A549 (cell line): ENCODE data around the gene CAPS2. TPM values are rescaled to one million over a fixed set of nuclear protein-coding genes. Genes with fewer than 3 reads are reported as not detected.

Experiments used
- ATAC-seq, 2 experiments: fragments of 200-7000 bp in 1 of 2; fragments of >200 bp in 1 of 2; cut with Nextera tagmentation in 1 of 2; cut with Tn5 transposase in 1 of 2; 3 replicates each; pipeline versions ENCODE4 v1.8.0 to v1.9.1; 2018 to 2020; ENCODE audit warnings: mild to moderate bottlenecking in 1 of 2, moderate library complexity in 1 of 2
- CTCF ChIA-PET: fragments of 300-600 bp; sonication (Branson Sonifier 250); formaldehyde crosslinking; extraction: SDS; loops from one replicate; lab custom pipeline; 2021; ENCODE audit warnings: antibody characterized with exemption, inconsistent platforms; lab: Yijun Ruan, JAX
- POLR2A ChIA-PET: fragments of 350-600 bp; formaldehyde crosslinking; extraction: SDS; loops from one replicate; lab custom pipeline; 2021; ENCODE audit warnings: antibody characterized with exemption, inconsistent platforms; lab: Yijun Ruan, JAX
- DNase-seq, 2 experiments: peaks; one replicate each; pipeline versions ENCODE4 v3.0.0 to v3.0.0-alpha.2; 2011 to 2016; ENCODE audit warnings: low read depth in 1 of 2, low spot score in 1 of 2
- FAIRE-seq: peaks from 2 replicates; lab custom pipeline; 2011; peaks lifted over from hg19 to GRCh38; lab: Jason Lieb, UNC
- H3K27ac ChIP-seq, 2 experiments: fragments of >200 bp; sonication (Bioruptor Twin); formaldehyde crosslinking; 3 replicates each; pipeline ENCODE4 v1.5.1; 2016 to 2017
- H3K4me1 ChIP-seq: fragments of >200 bp; sonication (Bioruptor Twin); formaldehyde crosslinking; 3 replicates; pipeline ENCODE4 v1.6.1; 2016
- H3K4me2 ChIP-seq: fragments of >200 bp; sonication (Bioruptor Twin); formaldehyde crosslinking; 3 replicates; pipeline ENCODE4 v1.6.1; 2016
- H3K4me3 ChIP-seq: fragments of >200 bp; sonication (Bioruptor Twin); formaldehyde crosslinking; 3 replicates; pipeline ENCODE4 v1.5.1; 2016
- H3K9me3 ChIP-seq: fragments of >200 bp; sonication (Bioruptor Twin); formaldehyde crosslinking; 3 replicates; pipeline ENCODE4 v1.6.1; 2016
- CBX2 ChIP-seq: fragments of 200-600 bp; sonication (generic); IDR thresholded peaks from 2 replicates; pipeline ENCODE4 v1.6.1; 2016; ENCODE audit warnings: low read depth, mild to moderate bottlenecking, borderline replicate concordance
- CEBPB ChIP-seq, 2 experiments: fragments of >200 bp in 1 of 2; sonication (Bioruptor Twin) in 1 of 2; formaldehyde crosslinking in 1 of 2; IDR thresholded peaks; 2 replicates each; pipeline ENCODE4 v1.6.1; 2012 to 2016
- EP300 ChIP-seq, 2 experiments: fragments of >200 bp; sonication (Bioruptor Twin); formaldehyde crosslinking; IDR thresholded peaks; 2 replicates in 1 of 2; 3 replicates in 1 of 2; pipeline ENCODE4 v1.6.1; 2016 to 2017
- ESRRA ChIP-seq: fragments of 150-350 bp; IDR thresholded peaks from 2 replicates; pipeline ENCODE4 v1.6.1; 2014; ENCODE audit warnings: mild to moderate bottlenecking, low read length, borderline replicate concordance
- FOXS1 ChIP-seq: fragments of 250-450 bp; sonication (Bioruptor Pico); IDR thresholded peaks from 2 replicates; pipeline ENCODE4 v1.5.0; 2020; ENCODE audit warnings: mild to moderate bottlenecking, moderate library complexity
- HDAC2 ChIP-seq: fragments of 200-600 bp; sonication (generic); IDR thresholded peaks from 2 replicates; pipeline ENCODE4 v1.6.1; 2016
- HEYL ChIP-seq: fragments of 250-450 bp; sonication (Bioruptor Pico); IDR thresholded peaks from 2 replicates; pipeline ENCODE4 v1.8.0; 2021; ENCODE audit warnings: mild to moderate bottlenecking, moderate library complexity
- HOXA7 ChIP-seq: fragments of 250-450 bp; sonication (Bioruptor Pico); IDR thresholded peaks from 2 replicates; pipeline ENCODE4 v1.5.0; 2020; ENCODE audit warnings: mild to moderate bottlenecking, moderate library complexity
- HOXB5 ChIP-seq: fragments of 250-450 bp; sonication (Bioruptor Pico); IDR thresholded peaks from 2 replicates; pipeline ENCODE4 v1.5.0; 2020; ENCODE audit warnings: mild to moderate bottlenecking, moderate library complexity
- KDM1A ChIP-seq: fragments of 200-600 bp; sonication (generic); IDR thresholded peaks from 2 replicates; pipeline ENCODE4 v1.6.1; 2016; ENCODE audit warnings: low read depth, mild to moderate bottlenecking
- MAFK ChIP-seq: fragments of 450-650 bp; IDR thresholded peaks from 2 replicates; pipeline ENCODE4 v1.6.1; 2014; ENCODE audit not compliant: partially characterized antibody
- MAZ ChIP-seq: fragments of 150-350 bp; IDR thresholded peaks from 2 replicates; pipeline ENCODE4 v1.6.1; 2014; ENCODE audit warnings: antibody characterized with exemption, low read depth, low read length, borderline replicate concordance
- NFE2L2 ChIP-seq: fragments of 150-350 bp; conservative IDR thresholded peaks from 2 replicates; pipeline ENCODE4 v1.6.1; 2014; ENCODE audit warnings: low read length
- RCOR1 ChIP-seq: fragments of 150-350 bp; IDR thresholded peaks from 2 replicates; pipeline ENCODE4 v1.6.1; 2014; ENCODE audit warnings: antibody characterized with exemption, low read length, low read depth
- ZC3H11A ChIP-seq: fragments of 450-650 bp; IDR thresholded peaks from 2 replicates; pipeline ENCODE4 v1.6.1; 2014; ENCODE audit warnings: antibody characterized with exemption, mild to moderate bottlenecking
- ZFP36 ChIP-seq: fragments of 450-650 bp; IDR thresholded peaks from 2 replicates; pipeline ENCODE4 v1.6.1; 2014; ENCODE audit warnings: borderline replicate concordance; ENCODE audit not compliant: partially characterized antibody
- ZNF302 ChIP-seq: fragments of 250-450 bp; sonication (Bioruptor Pico); IDR thresholded peaks from 2 replicates; pipeline ENCODE4 v1.9.0; 2021; ENCODE audit warnings: inconsistent platforms, mild to moderate bottlenecking, moderate library complexity
- WGBS: methylation state at CpG from one replicate; pipeline ENCODE4 v1.1.6; 2017; ENCODE audit errors: missing lambda C conversion rate; 5-methylcytosine and 5-hydroxymethylcytosine counted together
- polyA plus RNA-seq, 4 experiments: library from polyadenylated mRNA; depleted of rRNA in 3 of 4; stranded (reverse); fragments of >200 nt; fragmentation: RNase III in 1 of 4; extraction: RNeasy Plus Mini Kit Qiagen cat#74134 plus additional on column Dnase treatment in 1 of 4; gene quantifications; 2 replicates in 3 of 4; 3 replicates in 1 of 4; pipeline ENCODE4 v1.2.3, GENCODE V29; 2011 to 2017
- TF ChIP-seq, protein P1 (sequence below): fragments of 200-600 bp; sonication (generic); IDR thresholded peaks from 2 replicates; pipeline ENCODE4 v1.6.1; 2016; ENCODE audit warnings: antibody characterized with exemption, mild to moderate bottlenecking, moderate library complexity
- TF ChIP-seq, protein P2 (sequence below): IDR thresholded peaks from 2 replicates; pipeline ENCODE4 v1.6.1; 2012; ENCODE audit warnings: low read depth, borderline replicate concordance
- TF ChIP-seq, protein P3 (sequence below): fragments of >200 bp; sonication (Bioruptor Twin); formaldehyde crosslinking; IDR thresholded peaks from 2 replicates; pipeline ENCODE4 v1.6.1; 2016

CAPS2 gene
- polyA plus RNA-seq, 2 of the 4 experiments (the other 2 are of a cell fraction), result 2.6 to 7.0 TPM

DNA sequence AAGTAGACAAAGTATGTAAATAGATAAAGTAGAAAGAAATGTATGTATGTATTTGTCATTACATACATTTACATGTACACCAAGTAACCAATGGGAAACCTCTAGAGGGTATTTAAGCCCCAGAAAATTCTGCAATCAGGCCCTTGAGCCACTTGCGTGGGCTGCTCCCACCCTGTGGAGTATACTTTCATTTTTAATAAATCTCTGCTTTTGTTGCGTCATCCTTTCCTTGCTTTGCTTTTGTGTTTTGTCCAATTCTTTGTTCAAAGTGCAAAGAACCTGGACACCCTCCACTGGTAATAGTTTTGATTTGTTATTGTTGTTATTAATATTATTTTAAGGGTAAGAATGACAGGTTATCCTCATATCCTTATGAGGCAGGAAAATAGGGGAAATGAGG lies 21.8 kb downstream of the CAPS2 start:
- no peak for DNase-seq
- H3K4me2 ChIP-seq, result no peak overlapping the region
- 95% methylated on average over 2 of the region's 2 CpGs for WGBS
- no peak for FAIRE-seq
- POLR2A ChIA-PET, result no interaction called here
- no peak overlapping the region for H3K27ac ChIP-seq
- CTCF ChIA-PET, result no interaction called here
- H3K4me3 ChIP-seq, result no peak overlapping the region
- ATAC-seq, result no peak
- H3K9me3 ChIP-seq, result no peaks in the 10 kb centered on the region
- TF ChIP-seq NFE2L2, result no peak
- TF ChIP-seq ZC3H11A, result no peak
- TF ChIP-seq HOXB5, result no peak
- no peak for TF ChIP-seq HEYL (CRISPR knock-in tag)
- no peak for TF ChIP-seq RCOR1
- TF ChIP-seq, protein P1, sequence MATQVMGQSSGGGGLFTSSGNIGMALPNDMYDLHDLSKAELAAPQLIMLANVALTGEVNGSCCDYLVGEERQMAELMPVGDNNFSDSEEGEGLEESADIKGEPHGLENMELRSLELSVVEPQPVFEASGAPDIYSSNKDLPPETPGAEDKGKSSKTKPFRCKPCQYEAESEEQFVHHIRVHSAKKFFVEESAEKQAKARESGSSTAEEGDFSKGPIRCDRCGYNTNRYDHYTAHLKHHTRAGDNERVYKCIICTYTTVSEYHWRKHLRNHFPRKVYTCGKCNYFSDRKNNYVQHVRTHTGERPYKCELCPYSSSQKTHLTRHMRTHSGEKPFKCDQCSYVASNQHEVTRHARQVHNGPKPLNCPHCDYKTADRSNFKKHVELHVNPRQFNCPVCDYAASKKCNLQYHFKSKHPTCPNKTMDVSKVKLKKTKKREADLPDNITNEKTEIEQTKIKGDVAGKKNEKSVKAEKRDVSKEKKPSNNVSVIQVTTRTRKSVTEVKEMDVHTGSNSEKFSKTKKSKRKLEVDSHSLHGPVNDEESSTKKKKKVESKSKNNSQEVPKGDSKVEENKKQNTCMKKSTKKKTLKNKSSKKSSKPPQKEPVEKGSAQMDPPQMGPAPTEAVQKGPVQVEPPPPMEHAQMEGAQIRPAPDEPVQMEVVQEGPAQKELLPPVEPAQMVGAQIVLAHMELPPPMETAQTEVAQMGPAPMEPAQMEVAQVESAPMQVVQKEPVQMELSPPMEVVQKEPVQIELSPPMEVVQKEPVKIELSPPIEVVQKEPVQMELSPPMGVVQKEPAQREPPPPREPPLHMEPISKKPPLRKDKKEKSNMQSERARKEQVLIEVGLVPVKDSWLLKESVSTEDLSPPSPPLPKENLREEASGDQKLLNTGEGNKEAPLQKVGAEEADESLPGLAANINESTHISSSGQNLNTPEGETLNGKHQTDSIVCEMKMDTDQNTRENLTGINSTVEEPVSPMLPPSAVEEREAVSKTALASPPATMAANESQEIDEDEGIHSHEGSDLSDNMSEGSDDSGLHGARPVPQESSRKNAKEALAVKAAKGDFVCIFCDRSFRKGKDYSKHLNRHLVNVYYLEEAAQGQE, result no peak
- TF ChIP-seq, protein P2, sequence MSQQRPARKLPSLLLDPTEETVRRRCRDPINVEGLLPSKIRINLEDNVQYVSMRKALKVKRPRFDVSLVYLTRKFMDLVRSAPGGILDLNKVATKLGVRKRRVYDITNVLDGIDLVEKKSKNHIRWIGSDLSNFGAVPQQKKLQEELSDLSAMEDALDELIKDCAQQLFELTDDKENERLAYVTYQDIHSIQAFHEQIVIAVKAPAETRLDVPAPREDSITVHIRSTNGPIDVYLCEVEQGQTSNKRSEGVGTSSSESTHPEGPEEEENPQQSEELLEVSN, result no peak
- no peak for TF ChIP-seq MAZ
- TF ChIP-seq, protein P3, sequence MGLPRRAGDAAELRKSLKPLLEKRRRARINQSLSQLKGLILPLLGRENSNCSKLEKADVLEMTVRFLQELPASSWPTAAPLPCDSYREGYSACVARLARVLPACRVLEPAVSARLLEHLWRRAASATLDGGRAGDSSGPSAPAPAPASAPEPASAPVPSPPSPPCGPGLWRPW, result no peak
- TF ChIP-seq HOXA7 (CRISPR knock-in tag), result no peak
- TF ChIP-seq HDAC2, result no peak
- TF ChIP-seq ZNF302 (CRISPR knock-in tag), result no peak
- no peak for TF ChIP-seq ESRRA
- TF ChIP-seq ZFP36, result no peak
- no peak for TF ChIP-seq KDM1A
- no peak for TF ChIP-seq CBX2
- TF ChIP-seq EP300 (IDR thresholded peaks at IDR 0.05), result no peak
- TF ChIP-seq, all 56 proteins: peak for 0
- H3K4me1 ChIP-seq, result no peaks in the 10 kb centered on the region

DNA sequence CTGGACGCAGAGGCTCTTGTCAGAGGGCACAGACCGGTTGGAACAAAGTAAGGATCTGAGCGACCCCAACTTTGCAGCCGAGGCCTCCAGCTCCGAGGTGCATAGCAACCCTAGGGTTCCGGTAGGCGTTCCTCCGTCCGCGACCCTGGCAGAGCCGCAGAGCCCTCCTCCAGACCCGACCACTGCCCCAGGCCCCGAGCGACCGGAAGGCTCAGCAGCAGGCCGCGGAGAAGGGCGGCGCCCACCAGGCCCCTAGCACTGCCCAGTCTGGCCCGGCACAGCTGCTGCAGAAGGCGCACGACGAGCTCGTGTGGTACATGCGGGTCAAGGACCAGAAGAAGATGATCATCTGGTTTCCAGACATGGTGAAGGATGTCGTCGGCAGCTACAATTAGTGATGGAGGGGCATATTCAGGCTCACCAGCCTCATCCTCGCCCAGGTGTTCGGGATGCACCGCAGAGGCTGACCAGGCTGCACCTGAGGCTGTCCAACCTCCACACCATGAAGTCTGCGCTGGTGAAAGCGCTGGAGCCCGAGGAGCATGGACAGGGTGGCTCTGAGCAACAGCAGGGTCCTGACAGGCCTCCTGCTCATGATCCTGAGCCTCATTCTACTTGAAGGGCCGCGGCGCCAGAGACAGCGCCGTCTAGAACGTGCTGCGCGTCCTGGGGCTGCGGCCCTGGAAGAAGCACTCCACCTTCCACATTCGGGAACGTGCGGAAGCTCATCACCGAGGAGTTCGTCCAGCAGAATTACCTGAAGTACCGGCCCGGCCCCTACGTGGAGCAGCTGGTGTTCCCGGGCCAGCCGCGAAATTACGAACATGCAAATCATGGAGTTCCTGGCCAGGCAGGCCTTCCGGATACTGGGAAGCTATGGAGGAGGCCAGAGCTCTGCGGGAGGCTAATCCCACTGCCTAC lies 24.5 kb downstream of the CAPS2 start:
- DNase-seq (no peak), ATAC-seq (no peak), FAIRE-seq (no peak)
- Histone ChIP-seq H3K9me3 (no peaks in the 10 kb centered on the region), H3K4me3 (no peak overlapping the region), H3K4me1 (no peaks in the 10 kb centered on the region), H3K4me2 (no peak overlapping the region), H3K27ac (no peak overlapping the region)
- ChIA-PET CTCF (no interaction called here), POLR2A (no interaction called here)
- 89% methylated on average over 50 of the region's 56 CpGs for WGBS
- TF ChIP-seq MAFK (no peak), FOXS1 (CRISPR knock-in tag) (no peak), CEBPB (IDR thresholded peaks at IDR 0.05) (no peak), EP300 (IDR thresholded peaks at IDR 0.05) (no peak), RCOR1 (no peak), KDM1A (no peak)
